Parathyroid adenoma (tissue), 2 donors: ENCODE results near the gene EYA4.

Source experiments
- H2AFZ ChIP-seq: fragments of 300-600 bp; sonication (generic); one replicate; pipeline ENCODE4 v1.7.0; 2017; ENCODE audit warnings: antibody characterized with exemption, mild to moderate bottlenecking
- H3K27ac ChIP-seq: fragments of 300-600 bp; sonication (generic); one replicate; pipeline ENCODE4 v1.7.0; 2017
- H3K27me3 ChIP-seq: fragments of 300-600 bp; sonication (generic); one replicate; pipeline ENCODE4 v1.7.0; 2017; ENCODE audit warnings: low read length; ENCODE audit not compliant: control insufficient read depth, insufficient read depth
- H3K36me3 ChIP-seq: fragments of 300-600 bp; sonication (generic); one replicate; pipeline ENCODE4 v1.7.0; 2017; ENCODE audit warnings: low read length; ENCODE audit not compliant: control insufficient read depth, insufficient read depth
- H3K4me1 ChIP-seq: fragments of 300-600 bp; sonication (generic); one replicate; pipeline ENCODE4 v1.7.0; 2017; ENCODE audit warnings: control low read depth
- H3K4me2 ChIP-seq: fragments of 300-600 bp; sonication (generic); one replicate; pipeline ENCODE4 v1.7.0; 2017; ENCODE audit warnings: low read length
- H3K4me3 ChIP-seq: fragments of 300-600 bp; sonication (generic); one replicate; pipeline ENCODE4 v1.7.0; 2017; ENCODE audit warnings: low read depth, low read length
- H3K79me2 ChIP-seq: fragments of 300-600 bp; sonication (generic); one replicate; pipeline ENCODE4 v1.7.0; 2017; ENCODE audit warnings: control low read depth
- H3K9ac ChIP-seq: fragments of 300-600 bp; sonication (generic); one replicate; pipeline ENCODE4 v1.7.0; 2017; ENCODE audit warnings: mild to moderate bottlenecking
- H3K9me3 ChIP-seq: fragments of 300-600 bp; sonication (generic); one replicate; pipeline ENCODE4 v1.7.0; 2017; ENCODE audit warnings: low read length; ENCODE audit not compliant: control insufficient read depth
- TF ChIP-seq, protein P1 (sequence below): fragments of 300-600 bp; sonication (generic); IDR thresholded peaks from one replicate; pipeline ENCODE4 v1.7.0; 2017; ENCODE audit warnings: antibody characterized with exemption, mild to moderate bottlenecking
- donor health status: primary hyperparathyroidism.

Gene EYA4

DNA sequence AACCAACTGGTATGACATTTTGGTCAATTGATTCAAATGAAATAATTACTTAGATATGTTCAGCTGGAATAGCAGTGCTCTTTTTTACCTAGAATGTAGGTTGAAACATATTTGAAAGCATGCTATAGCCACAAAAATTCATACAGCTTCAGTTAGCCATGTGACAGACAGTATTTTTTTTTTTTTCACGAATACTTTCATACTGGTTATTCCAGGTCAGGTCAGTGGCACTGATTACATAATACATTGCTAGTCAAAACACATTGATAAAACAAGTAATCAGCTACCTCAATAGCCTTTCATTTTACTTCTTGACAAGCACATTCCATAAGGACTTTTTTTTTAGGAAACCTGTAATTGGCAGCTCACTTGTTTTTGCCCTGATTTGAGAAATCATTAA lies 222.6 kb downstream of the EYA4 start:
- H3K9ac ChIP-seq: no peak overlapping the region
- no peak overlapping the region for H2AFZ ChIP-seq
- TF ChIP-seq, protein P1, sequence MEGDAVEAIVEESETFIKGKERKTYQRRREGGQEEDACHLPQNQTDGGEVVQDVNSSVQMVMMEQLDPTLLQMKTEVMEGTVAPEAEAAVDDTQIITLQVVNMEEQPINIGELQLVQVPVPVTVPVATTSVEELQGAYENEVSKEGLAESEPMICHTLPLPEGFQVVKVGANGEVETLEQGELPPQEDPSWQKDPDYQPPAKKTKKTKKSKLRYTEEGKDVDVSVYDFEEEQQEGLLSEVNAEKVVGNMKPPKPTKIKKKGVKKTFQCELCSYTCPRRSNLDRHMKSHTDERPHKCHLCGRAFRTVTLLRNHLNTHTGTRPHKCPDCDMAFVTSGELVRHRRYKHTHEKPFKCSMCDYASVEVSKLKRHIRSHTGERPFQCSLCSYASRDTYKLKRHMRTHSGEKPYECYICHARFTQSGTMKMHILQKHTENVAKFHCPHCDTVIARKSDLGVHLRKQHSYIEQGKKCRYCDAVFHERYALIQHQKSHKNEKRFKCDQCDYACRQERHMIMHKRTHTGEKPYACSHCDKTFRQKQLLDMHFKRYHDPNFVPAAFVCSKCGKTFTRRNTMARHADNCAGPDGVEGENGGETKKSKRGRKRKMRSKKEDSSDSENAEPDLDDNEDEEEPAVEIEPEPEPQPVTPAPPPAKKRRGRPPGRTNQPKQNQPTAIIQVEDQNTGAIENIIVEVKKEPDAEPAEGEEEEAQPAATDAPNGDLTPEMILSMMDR: no peak
- no peak overlapping the region for H3K4me3 ChIP-seq
- no peaks in the 10 kb centered on the region for H3K36me3 ChIP-seq
- H3K9me3 ChIP-seq: no peaks in the 10 kb centered on the region
- H3K27ac ChIP-seq: no peak overlapping the region
- no peaks in the 10 kb centered on the region for H3K4me1 ChIP-seq
- no peaks in the 10 kb centered on the region for H3K79me2 ChIP-seq
- H3K27me3 ChIP-seq: no peaks in the 10 kb centered on the region
- no peak overlapping the region for H3K4me2 ChIP-seq

DNA sequence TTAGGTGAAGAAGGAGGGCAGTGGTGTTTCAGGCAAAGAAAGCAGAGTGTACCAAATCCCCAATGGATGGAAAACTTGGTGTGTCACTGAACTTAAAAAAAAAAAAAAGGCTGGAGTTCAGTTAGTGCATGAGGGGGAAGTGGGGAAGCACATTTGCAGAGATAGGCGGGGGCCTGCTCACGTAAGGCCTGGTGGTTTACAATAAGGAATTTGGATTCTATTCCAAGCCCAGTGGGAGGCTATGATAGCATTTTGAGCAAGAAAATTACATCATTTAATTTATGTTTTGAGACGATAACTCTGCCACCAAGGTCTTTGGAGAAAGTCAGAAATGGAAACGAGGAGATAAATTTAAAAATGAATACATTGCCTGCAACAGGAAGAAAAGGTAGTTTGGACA lies 225.5 kb downstream of the EYA4 start:
- Histone ChIP-seq H2AFZ (no peak overlapping the region), H3K4me3 (no peak overlapping the region), H3K4me1 (no peaks in the 10 kb centered on the region), H3K9me3 (no peaks in the 10 kb centered on the region), H3K27me3 (no peaks in the 10 kb centered on the region), H3K9ac (no peak overlapping the region), H3K79me2 (no peaks in the 10 kb centered on the region), H3K27ac (no peak overlapping the region), H3K36me3 (no peaks in the 10 kb centered on the region), H3K4me2 (no peak overlapping the region)
- TF ChIP-seq, protein P1: no peak

DNA sequence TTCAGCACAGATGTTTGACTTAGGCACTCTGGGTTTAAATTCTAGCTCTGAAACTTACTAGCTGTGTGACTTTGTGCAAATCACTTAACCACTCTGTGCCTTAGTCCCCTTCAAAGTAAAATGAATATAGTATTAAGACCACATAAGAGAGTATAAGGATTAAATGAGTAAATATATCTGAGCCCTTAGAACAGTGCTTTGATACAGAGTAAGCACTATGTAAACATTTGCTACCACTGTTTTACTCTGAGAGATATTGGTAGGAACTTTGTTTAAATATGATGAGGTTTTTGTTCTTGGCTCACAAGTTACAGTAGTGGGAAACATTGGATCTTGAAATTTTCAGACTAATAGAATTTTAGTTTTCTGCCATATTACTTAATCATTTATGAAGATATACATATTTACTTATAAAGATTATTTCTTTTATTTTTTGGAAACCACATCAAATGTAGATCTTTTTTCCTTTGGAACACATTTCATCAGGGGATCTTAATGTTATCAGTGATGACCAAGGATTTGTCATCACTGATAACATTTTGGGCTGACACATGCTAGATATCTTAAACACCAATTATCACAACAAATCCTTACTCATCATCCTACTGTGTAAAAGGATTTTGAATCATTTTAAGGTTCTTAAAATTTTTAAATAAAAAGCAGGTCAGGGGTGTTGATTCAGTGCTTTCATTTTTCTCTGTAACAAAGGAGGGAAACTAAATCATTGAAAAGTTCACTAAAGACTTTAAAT lies 226.2 kb downstream of the EYA4 start:
- TF ChIP-seq, protein P1: no peak
- Histone ChIP-seq H3K36me3 (no peaks in the 10 kb centered on the region), H3K27me3 (no peaks in the 10 kb centered on the region), H3K79me2 (no peaks in the 10 kb centered on the region), H3K27ac (no peak overlapping the region), H3K4me2 (no peak overlapping the region), H3K4me3 (no peak overlapping the region), H3K9ac (no peak overlapping the region), H3K9me3 (no peaks in the 10 kb centered on the region), H2AFZ (no peak overlapping the region), H3K4me1 (no peaks in the 10 kb centered on the region)

DNA sequence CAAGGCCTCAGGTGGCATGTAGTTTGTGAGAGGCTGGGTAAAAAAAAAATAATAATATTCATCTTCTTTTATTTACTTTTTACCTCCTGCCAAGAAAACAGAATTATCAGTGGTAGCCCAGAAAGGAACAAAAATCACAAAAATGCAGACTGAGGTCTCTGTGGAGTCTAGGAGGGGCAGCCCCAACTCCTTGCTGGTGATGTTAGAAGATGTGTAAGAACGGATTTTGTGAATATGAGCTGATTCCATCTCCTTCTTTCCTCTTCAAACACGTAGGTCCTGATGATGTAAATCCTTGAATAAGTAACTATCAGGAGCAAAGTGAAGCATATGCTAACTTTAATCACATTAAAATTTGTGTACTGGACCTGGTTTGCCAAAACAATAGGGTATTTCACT lies 226.8 kb downstream of the EYA4 start:
- TF ChIP-seq, protein P1: no peak
- no peaks in the 10 kb centered on the region for H3K79me2 ChIP-seq
- H3K4me3 ChIP-seq: no peak overlapping the region
- no peak overlapping the region for H3K27ac ChIP-seq
- no peak overlapping the region for H2AFZ ChIP-seq
- no peaks in the 10 kb centered on the region for H3K27me3 ChIP-seq
- no peaks in the 10 kb centered on the region for H3K4me1 ChIP-seq
- no peaks in the 10 kb centered on the region for H3K36me3 ChIP-seq
- H3K9me3 ChIP-seq: no peaks in the 10 kb centered on the region
- no peak overlapping the region for H3K4me2 ChIP-seq
- no peak overlapping the region for H3K9ac ChIP-seq

DNA sequence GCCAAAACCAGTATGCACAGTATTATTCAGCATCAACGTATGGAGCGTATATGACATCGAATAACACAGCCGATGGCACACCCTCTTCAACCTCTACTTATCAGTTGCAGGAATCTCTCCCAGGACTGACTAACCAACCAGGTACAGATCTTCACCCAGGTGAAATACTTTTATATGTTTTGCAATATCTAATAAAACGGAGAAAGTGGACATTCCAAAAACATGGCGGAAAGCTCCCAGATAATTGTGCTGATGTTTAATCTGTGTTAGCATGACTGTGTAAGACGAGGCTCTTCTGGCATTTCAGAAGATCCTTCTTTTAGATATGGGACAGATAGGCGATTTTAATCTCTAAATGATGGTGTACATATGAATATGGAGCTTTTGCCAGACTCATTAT lies 227.4 kb downstream of the EYA4 start:
- no peaks in the 10 kb centered on the region for H3K9me3 ChIP-seq
- H3K79me2 ChIP-seq: no peaks in the 10 kb centered on the region
- H3K4me2 ChIP-seq: no peak overlapping the region
- H3K9ac ChIP-seq: no peak overlapping the region
- TF ChIP-seq, protein P1: no peak
- H3K36me3 ChIP-seq: no peaks in the 10 kb centered on the region
- H2AFZ ChIP-seq: no peak overlapping the region
- H3K27ac ChIP-seq: no peak overlapping the region
- no peak overlapping the region for H3K4me3 ChIP-seq
- no peaks in the 10 kb centered on the region for H3K27me3 ChIP-seq
- no peaks in the 10 kb centered on the region for H3K4me1 ChIP-seq
